Activated naive CD4-positive, alpha-beta T cell treated with Interleukin-2 at 50 U/mL for 16 hours (primary cell): ENCODE results near the gene SPTA1.

Source experiments
- DNase-seq: peaks from one replicate; pipeline ENCODE4 v3.0.0-alpha.2; 2020

The SPTA1 gene

GRCh38 chr1:158681606-158682005, 4.9 kb downstream of the SPTA1 start:
- DNase-seq = no peak

DNA sequence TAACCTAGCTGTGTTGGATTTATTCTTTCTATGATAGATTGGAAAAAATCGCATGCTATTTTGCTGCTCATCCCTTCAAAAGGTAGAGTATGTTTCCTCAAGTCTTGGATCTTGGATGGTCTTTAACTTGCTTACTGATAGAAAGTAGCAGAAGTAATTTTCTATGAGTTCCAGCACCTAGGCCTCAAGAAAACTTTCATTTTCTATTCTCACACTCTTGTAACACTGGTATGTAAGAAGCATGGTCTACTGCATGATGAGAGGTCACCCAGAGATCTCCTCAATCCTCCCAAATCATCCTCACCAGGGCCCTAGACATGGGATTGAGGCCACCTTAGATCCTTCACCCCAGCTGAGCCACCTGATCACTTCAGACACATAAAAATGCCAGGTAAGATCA, 7.2 kb downstream of the SPTA1 start:
- DNase-seq = no peak

- DNase-seq = no peak
Observed at GRCh38 chr1:158675563-158676323, 10.8 kb downstream of the SPTA1 start.

DNA sequence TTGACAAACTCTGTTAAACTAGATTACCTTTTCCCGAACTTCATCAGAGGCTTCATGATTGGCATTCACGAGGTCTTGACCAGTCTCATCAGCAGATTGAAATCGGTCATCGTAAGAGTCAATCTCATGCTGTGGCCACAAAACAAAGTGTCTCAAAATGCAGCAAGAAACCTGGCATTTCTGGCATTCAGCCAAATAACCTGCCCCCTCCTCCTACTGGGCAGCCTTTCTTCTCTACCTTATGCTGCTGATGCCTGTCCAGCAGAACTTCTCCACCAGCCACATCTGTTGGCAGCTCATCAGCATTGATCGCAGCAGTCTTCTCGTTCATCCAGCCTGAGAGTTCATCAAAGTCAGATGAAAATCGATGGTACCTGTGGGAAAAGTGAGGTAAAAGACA, 12.2 kb downstream of the SPTA1 start:
- DNase-seq = no peak

DNA sequence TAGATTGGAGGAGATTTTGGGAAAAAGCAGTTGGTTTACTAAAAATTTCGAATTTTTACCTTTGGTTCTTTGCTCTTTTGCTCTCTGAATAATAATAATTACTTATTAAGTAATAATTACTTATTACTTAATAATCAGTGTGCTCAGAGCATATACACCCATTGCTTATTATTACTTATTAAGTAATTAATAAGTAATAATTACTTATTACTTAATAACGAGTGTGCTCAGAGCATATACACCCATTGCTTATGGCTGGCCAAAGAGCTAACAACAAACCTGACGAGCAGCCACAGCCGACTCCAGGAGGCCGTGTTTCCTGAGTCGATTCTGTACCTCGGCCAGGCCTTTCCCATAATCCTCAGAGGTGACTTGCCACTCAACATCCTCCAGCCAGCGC, 20.5 kb downstream of the SPTA1 start:
- DNase-seq = no peak

- no peak for DNase-seq
Observed at GRCh38 chr1:158654571-158654970, 31.9 kb downstream of the SPTA1 start.

- DNase-seq = no peak
Observed at GRCh38 chr1:158654086-158654485, 32.4 kb downstream of the SPTA1 start.

GRCh38 chr1:158652721-158653334, 33.7 kb downstream of the SPTA1 start:
- no peak for DNase-seq

GRCh38 chr1:158649052-158649451, 37.5 kb downstream of the SPTA1 start:
- no peak for DNase-seq

DNA sequence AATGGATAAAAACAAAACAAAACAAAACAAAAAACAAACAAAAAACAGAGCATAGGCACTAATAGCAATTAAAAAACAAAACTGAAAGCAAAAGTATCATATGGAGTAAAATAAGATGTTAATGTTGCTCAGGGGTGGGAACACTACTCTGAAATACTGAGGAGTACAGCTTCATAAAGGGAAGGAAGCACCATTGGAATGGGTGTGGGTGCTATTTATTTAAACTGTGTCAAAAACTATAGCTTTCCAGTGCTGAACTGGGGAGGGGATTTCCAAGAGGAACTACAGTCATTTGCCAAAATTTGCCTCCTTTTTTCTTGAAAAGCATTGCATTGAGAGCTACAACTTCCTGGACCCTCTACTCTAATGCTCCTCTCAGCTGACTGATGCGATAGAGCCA, 40.0 kb downstream of the SPTA1 start:
- DNase-seq = no peak

- no peak for DNase-seq
Observed at GRCh38 chr1:158644449-158644848, 42.1 kb downstream of the SPTA1 start.

- DNase-seq = no peak
Observed at GRCh38 chr1:158638904-158639303, 47.6 kb downstream of the SPTA1 start.

DNA sequence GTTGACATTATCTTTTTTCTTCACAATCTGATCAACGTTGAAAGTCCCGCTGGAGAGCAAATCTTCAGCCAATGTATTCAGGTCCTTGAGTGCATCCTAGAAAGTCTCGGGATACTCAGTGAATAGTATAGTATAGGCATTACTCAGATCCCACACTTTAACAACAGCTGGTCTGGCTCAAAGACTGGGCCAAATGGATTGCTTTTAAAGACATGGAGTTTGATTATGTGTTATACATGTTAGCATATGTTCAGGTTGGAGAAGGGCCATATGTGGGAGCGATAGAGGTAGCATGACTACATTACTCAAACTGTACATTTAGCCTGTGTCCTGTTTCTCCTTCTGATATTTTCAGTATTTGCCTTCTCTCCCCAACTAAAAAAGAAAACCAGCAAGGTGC, 48.4 kb downstream of the SPTA1 start:
- DNase-seq = no peak

DNA sequence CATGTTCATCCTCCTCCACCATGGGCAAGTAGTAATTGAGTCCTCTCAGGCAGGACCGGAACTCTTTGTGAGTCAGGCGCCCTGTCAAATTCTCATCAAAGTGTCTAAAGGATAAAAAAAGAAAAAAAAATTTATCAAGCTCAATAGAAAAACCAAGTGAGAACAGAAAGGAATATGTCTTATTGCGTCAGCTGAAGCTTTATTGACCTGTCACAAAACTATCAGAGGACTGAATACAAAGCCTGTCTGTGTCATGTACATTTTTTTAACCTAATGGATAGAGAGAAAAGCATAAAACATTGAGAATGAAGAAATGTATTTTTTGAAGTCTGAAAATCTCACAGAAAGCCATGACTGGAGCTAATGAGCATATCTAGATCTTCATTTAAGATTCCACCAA, 72.8 kb downstream of the SPTA1 start:
- no peak for DNase-seq

DNA sequence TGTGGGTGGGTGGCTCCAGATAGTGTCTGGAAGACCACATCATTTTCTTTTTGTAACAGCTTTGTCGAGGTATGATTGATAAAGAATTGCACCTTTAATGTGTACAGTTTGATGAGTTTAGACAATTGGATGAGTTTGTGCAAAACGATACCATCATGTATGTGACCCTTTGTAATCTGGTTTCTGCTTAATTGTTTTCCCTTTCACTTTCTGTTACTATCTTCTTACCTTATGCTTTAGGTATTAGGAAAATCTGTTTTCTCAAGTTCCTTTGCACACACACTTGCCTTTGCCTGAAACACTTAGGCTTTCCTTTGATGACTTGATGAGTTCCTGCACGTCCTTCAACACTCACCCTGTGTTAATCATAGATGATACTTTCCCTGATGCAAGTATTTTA, 74.6 kb downstream of the SPTA1 start:
- no peak for DNase-seq

GRCh38 chr1:158607296-158607695, 79.2 kb downstream of the SPTA1 start:
- DNase-seq = no peak

DNA sequence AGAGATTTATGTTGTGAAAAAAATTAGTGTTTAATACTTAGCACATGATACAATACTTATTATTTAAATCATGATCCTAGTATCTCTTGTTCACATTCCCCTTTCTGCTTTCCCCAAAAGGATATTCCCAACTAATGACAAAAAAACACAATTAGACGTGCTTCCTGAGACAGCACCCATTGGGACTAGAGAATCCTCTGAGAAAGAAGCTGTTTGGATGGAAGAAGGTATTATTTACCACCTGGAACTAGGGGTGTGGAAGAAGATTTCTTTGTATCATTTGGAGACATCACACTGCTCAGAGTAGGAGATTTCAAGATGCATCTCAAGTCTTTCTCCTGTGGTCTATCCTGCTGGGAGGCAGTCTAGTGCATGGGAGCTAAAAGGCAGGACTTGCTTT, 81.5 kb downstream of the SPTA1 start, which contains the start of gene OR10Z1:
OR10Z1 (plus strand) TSS at position 301 of the 400 bp plus-strand sequence. CDS start 1,171 bp downstream, outside the sequence.
- DNase-seq = no peak

DNA sequence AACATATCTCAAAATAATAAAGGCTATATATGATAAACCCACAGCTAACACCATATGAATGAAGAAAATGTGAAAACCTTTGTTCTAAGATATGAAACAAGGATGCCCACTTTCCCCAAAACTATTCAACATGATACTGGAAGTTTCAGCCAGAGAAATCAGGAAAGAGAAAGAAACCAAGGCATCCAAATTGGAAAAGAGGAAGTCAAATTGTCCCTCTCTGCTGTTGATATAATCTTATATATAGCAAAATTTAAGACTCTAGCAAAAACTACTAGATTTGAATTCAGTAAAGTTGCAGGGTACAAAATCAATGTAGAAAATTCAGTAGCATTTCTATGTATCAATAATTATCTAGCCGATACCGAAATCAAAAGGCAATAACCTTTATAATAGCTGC, 85.8 kb downstream of the SPTA1 start:
- no peak for DNase-seq

GRCh38 chr1:158586942-158587341, 99.6 kb downstream of the SPTA1 start:
- DNase-seq = no peak

DNA sequence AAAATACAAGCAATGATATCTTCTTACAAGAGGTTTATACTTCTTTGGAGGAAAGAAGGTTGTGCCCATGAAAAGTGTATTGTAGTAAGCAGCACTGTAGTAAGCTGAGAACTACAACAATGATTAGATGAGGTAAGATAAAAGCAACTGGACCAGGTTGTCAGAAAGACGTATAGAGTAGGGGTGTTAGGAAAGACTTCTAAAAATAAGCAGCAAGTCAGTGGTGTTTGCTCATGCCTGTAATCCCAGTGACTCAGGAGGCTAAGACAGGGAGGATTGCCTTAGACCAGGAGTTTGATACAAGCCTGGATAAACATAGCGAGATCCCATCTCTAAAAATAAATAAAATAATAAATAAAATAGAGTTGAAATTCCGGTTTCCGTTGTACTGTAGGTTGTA, 102.6 kb downstream of the SPTA1 start:
- no peak for DNase-seq

GRCh38 chr1:158579733-158580132, 106.8 kb downstream of the SPTA1 start, which contains the start of gene OR10X1:
OR10X1 (minus strand) TSS chr1:158579899; CDS start chr1:158579899, 0 bp downstream.
- DNase-seq = no peak

DNA sequence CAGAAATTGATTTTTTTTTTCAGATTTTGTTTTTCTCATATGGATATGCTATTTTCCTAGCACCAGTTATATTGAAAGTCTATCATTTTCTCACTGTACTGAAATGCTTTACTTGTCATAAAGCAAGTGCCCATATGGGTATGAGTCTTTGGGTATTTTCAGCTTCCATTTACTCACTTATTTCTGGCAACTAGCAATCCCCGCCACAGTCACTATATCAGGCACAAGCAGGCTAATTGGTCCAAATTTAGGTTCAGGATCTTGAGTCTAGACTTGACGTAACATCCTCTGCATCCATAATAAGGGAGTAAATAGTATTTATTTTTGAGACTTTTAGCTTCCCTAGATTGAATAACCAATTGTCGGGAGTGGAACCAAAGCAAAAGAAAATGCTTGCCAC, 109.0 kb downstream of the SPTA1 start:
- no peak for DNase-seq

DNA sequence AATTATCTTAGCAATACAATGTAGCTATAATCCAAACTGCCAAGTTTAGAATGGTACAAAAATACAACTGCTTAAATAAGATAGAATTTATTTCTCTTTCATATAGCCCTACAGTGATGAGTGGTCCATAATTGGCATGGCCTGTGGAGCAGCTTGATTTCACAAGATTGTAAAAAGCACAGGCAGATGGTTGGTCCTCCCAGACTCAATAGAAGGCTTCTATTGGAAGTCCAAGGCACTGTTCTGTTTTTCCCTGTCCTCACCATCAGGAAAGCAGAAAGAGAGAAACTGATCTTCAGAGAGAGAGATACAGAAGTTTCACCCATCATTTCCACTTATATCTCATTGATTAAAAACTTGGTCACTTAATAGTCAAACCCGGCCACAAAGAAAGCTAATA, 114.3 kb downstream of the SPTA1 start:
- DNase-seq = no peak

GRCh38 chr1:158570480-158570879, 116.0 kb downstream of the SPTA1 start, which contains the start of gene OR6P1:
OR6P1 (minus strand) TSS chr1:158570580; CDS start chr1:158563604, 6,976 bp downstream.
- no peak for DNase-seq

DNA sequence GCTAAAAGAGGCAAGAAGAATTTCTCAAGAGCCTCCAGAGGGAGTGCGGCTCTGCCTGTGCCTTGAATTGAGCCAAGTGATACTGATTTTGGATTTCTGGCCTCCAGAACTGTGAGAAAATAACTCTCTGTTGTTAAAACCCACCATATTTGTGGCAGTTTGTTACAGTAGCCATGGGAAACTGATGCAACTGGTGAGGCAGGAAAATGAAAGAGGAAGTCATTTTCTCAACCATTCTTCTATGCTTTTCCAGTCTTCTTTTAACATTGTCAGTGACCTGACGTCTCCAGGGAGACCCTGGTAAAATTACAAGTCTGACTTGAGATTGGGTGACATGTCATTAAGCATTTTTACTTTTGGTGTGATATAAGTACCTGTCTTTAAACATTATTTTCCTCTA, 121.9 kb downstream of the SPTA1 start:
- no peak for DNase-seq
